Thoracic aorta (tissue), 2 donors: ENCODE measurements around the gene CTNNA3. TPM values are rescaled to one million over a fixed set of nuclear protein-coding genes. Genes with fewer than 3 reads are reported as not detected.
"Not testable (repeated sequence)": the region's sequence is repeated elsewhere in the genome, so short reads cannot be mapped to it uniquely, and the experiment has no call there.

ENCODE experiments used
- ATAC-seq: fragments of 150-250 bp; one replicate; pipeline ENCODE4 v1.8.0; 2017; ENCODE audit warnings: low read depth; ENCODE audit not compliant: insufficient number of reproducible peaks, low FRiP score
- DNase-seq: peaks from one replicate; pipeline ENCODE4 v3.0.0-alpha.2; 2020; ENCODE audit warnings: low spot score
- H3K27ac ChIP-seq, 2 donors: fragments of 200-600 bp; sonication (generic); 1 replicate in 1 of 2; 2 replicates in 1 of 2; pipeline ENCODE4 v1.5.1; 2016; ENCODE audit warnings: mild to moderate bottlenecking in 2 of 2, moderate library complexity in 2 of 2
- H3K27me3 ChIP-seq: fragments of 200-600 bp; sonication (generic); replicated peaks from 2 replicates; pipeline ENCODE4 v1.6.0; 2016; ENCODE audit warnings: mild to moderate bottlenecking; ENCODE audit not compliant: insufficient read depth
- H3K36me3 ChIP-seq: fragments of 200-600 bp; sonication (generic); one replicate; pipeline ENCODE4 v1.5.1; 2016
- H3K4me1 ChIP-seq, 2 donors: fragments of 200-600 bp; sonication (generic); 1 replicate in 1 of 2; 2 replicates in 1 of 2; pipeline versions ENCODE4 v1.5.1 to v1.6.0; 2016; ENCODE audit warnings: low read depth in 2 of 2, mild to moderate bottlenecking in 1 of 2; ENCODE audit not compliant: control insufficient read depth in 1 of 2
- H3K4me3 ChIP-seq: fragments of 200-600 bp; sonication (generic); 2 replicates; pipeline ENCODE4 v1.5.1; 2016; ENCODE audit warnings: mild to moderate bottlenecking
- H3K9me3 ChIP-seq: fragments of 200-600 bp; sonication (generic); 2 replicates; pipeline ENCODE4 v1.5.1; 2016
- total RNA-seq, 2 donors: library from RNA; depleted of rRNA; stranded (reverse); fragments of >200 nt; gene quantifications; one replicate each; pipeline versions ENCODE4 v1.1.0 to v1.2.3, GENCODE V29; 2016
- TF ChIP-seq, protein P1 (sequence below): fragments of 200-600 bp; sonication (generic); IDR thresholded peaks from one replicate; pipeline ENCODE4 v1.5.1; 2019; ENCODE audit warnings: antibody characterized with exemption

Gene CTNNA3
- total RNA-seq, 2 donors from 2014 or later, result 0.95 to 1.2 TPM

DNA sequence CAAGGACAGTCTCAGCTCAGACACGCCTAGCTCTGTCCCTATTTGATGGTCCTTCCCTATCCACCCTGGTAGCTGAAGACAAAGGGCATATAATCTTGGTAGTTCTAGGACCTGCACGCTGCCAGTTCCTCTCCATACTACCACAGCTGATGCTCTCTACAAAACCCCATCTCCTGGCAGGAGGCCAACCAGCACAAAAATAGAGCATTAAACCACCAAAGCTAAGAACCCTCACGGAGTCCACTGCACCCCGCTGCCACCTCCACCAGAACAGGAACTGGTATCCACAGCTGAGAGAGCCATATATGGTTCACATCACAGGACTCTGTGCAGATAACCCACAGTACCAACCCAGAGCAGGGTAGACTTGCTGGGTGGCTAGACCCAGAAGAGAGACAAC, 470.8 kb downstream of the CTNNA3 start:
- TF ChIP-seq, protein P1, sequence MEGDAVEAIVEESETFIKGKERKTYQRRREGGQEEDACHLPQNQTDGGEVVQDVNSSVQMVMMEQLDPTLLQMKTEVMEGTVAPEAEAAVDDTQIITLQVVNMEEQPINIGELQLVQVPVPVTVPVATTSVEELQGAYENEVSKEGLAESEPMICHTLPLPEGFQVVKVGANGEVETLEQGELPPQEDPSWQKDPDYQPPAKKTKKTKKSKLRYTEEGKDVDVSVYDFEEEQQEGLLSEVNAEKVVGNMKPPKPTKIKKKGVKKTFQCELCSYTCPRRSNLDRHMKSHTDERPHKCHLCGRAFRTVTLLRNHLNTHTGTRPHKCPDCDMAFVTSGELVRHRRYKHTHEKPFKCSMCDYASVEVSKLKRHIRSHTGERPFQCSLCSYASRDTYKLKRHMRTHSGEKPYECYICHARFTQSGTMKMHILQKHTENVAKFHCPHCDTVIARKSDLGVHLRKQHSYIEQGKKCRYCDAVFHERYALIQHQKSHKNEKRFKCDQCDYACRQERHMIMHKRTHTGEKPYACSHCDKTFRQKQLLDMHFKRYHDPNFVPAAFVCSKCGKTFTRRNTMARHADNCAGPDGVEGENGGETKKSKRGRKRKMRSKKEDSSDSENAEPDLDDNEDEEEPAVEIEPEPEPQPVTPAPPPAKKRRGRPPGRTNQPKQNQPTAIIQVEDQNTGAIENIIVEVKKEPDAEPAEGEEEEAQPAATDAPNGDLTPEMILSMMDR, result no peak
- H3K9me3 ChIP-seq, result no peaks in the 10 kb centered on the region
- H3K27me3 ChIP-seq, result no peaks in the 10 kb centered on the region
- no peak overlapping the region for H3K4me3 ChIP-seq
- no peaks in the 10 kb centered on the region for H3K4me1 ChIP-seq
- no peak overlapping the region for H3K27ac ChIP-seq
- no peak for ATAC-seq
- no peaks in the 10 kb centered on the region for H3K36me3 ChIP-seq
- no peak for DNase-seq

DNA sequence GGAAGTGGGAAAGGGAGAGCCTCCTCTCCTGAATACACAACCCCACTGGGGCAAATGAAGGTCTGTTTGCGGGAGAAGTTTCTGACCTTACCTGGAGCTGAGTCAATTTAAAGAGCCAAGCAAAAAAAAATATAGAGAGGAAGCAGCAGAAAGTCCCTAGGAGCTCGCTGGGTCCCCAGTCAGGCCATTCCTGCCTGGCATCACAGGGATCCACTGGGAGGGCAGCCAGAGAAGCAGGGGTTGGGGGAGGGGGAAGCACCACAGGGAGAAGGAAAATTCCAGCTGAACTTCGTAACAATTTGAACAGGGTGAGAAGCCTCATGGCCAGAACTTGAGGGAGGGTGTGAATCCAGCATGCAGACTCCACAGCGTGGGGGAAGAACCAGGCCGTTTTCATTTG, 471.4 kb downstream of the CTNNA3 start:
- H3K27me3 ChIP-seq, result no peaks in the 10 kb centered on the region
- no peak overlapping the region for H3K4me3 ChIP-seq
- H3K27ac ChIP-seq, result no peak overlapping the region
- H3K4me1 ChIP-seq, result no peaks in the 10 kb centered on the region
- TF ChIP-seq, protein P1, result no peak
- H3K36me3 ChIP-seq, result no peaks in the 10 kb centered on the region
- ATAC-seq (no peak), DNase-seq (no peak)
- no peaks in the 10 kb centered on the region for H3K9me3 ChIP-seq

DNA sequence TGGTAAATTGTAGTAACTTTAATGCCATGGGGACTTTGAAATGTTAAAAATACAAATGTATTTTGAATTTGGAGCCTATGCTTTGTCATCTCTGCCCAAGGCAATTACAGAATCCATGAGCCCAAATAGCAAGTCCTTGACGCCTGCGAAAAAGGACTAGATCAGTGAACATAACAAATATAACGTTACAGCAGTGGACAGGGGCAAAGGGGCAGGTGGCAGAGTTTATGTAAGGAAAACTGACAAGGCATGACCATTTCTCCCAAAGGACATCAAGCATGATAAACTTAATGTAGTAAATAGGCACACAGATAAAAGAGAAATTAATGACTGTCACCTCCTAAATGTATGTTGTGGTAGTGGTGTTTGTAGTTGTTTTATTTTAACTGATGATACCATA, 473.1 kb downstream of the CTNNA3 start:
- ATAC-seq (no peak), DNase-seq (no peak)
- Histone ChIP-seq H3K4me3 (no peak overlapping the region), H3K27me3 (no peaks in the 10 kb centered on the region), H3K36me3 (no peaks in the 10 kb centered on the region), H3K9me3 (no peaks in the 10 kb centered on the region), H3K27ac (no peak overlapping the region), H3K4me1 (no peaks in the 10 kb centered on the region)
- TF ChIP-seq, protein P1, result no peak

DNA sequence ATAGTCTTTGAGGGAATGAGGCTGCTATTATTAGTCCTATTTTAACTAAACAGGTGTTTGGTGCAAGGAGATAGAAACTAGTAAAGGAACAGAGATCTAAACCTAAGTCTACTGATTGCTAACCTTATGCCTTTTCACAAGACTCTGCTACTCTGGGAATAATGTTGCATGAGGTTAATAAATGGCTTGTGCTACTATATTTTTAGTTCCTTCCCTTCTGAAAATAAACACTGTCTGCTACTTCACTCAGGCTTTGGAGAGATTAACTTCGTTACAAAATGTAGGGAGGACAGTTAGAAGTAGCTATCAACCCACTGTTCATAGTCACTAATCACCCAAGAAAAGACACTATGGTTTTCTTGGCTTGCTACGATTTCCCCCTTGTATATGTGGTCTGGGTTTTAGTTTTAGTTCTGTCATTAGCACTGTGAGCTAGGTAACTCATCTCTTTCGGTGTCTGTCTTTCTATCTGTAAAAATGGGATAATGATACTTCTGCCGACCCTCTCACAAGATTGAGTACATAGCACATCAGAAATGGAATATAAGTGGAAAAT, 474.0 kb downstream of the CTNNA3 start:
- no peak for ATAC-seq

DNA sequence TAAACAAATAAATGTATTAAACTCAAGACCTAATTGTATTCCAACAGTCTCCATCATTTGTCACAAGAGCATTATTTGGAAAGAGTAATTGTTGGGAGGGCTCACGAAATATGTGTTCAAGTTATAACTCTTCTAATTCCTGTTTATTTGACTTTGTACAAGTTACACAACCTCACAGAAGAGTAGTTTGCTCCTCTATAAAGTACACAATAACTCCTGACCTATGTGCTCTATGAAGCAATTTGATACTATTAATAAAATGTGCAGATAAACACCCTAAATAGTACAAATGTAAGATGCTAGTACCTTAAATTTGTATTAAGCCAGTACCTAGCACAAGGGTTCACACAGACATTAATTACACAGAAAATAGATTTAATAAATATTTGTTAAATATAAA, 484.3 kb downstream of the CTNNA3 start:
- DNase-seq (no peak), ATAC-seq (no peak)
- Histone ChIP-seq H3K36me3 (no peaks in the 10 kb centered on the region), H3K4me3 (no peak overlapping the region), H3K27ac (no peak overlapping the region), H3K27me3 (no peaks in the 10 kb centered on the region), H3K9me3 (no peaks in the 10 kb centered on the region), H3K4me1 (no peaks in the 10 kb centered on the region)
- TF ChIP-seq, protein P1, result no peak

More for the DNA sequence above, 474.0 kb downstream of the CTNNA3 start:
- Histone ChIP-seq H3K27ac (no peak overlapping the region), H3K9me3 (no peaks in the 10 kb centered on the region), H3K4me3 (no peak overlapping the region), H3K4me1 (no peaks in the 10 kb centered on the region), H3K27me3 (no peaks in the 10 kb centered on the region), H3K36me3 (no peaks in the 10 kb centered on the region)
- no peak for DNase-seq
- TF ChIP-seq, protein P1, result no peak

DNA sequence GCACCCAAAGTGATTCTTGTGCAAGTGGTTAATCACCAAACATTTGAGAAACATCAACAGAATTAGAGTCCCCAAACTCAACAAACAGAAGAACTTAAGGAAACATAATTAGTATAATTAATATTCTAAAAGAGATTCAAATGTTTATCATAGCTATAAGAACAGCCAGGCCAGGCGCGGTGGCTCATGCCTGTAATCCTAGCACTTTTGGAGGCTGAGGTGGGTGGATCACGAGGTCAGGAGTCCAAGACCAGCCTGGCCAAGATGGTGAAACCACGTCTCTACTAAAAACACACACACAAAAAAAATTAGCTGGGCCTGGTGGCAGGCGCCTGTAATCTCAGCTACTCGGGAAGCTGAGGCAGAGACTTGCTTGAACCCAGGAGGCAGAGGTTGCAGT, 488.1 kb downstream of the CTNNA3 start:
- H3K27me3 ChIP-seq, H3K27ac ChIP-seq, H3K4me3 ChIP-seq, H3K36me3 ChIP-seq, DNase-seq, ATAC-seq, H3K9me3 ChIP-seq, H3K4me1 ChIP-seq: not testable (repeated sequence)
